ENCODE data around the gene TPP1.

The TPP1 gene

DNA sequence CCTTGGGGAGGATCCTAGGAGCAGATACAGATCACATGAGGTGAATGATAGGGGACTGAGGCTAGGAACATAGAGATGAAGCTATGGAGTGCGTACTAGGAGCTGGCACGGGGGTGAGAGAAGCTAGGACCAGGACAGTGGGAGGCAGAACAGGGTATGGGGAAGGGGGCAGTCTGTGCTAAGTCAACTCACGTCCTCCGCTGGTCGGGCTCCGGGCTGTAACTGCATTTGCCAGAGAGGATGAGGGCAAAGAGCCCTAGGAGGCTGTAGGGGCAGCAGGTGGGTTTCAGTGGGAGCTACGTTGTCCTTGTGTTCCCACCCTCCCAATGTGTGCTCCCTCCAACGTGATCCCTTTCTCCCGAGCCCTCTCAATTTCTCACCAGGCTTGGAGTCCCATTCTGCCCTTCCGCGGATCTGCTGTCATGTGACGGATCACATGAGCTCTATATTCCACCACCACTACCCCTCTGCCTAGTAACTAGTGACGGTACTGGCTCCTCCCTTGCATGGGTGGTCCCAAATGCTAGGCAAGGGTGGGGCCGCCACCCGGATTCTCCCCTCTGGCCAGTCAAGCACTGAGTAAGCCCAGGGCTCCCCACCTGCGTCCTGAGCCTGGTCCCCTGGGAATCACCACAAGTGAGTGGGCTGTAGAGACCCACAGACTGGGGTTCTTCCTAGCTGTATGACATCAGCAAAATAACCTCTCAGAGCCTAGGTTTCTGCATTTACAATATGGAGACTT is at the start of gene TPP1:
Gene TPP1, minus strand, starts transcription at position 419 of the 742 bp plus-strand sequence. Its CDS starts 22 bp downstream, at position 397.
- DNase-seq, result peak; percentile 84 to 87

GRCh38 chr11:6667733-6668374 is 48.6 kb upstream of the TPP1 start:
- no peak for DNase-seq

- DNase-seq, result no peak
These were observed 47.3 kb upstream of the TPP1 start for GRCh38 chr11:6666302-6667183.

DNA sequence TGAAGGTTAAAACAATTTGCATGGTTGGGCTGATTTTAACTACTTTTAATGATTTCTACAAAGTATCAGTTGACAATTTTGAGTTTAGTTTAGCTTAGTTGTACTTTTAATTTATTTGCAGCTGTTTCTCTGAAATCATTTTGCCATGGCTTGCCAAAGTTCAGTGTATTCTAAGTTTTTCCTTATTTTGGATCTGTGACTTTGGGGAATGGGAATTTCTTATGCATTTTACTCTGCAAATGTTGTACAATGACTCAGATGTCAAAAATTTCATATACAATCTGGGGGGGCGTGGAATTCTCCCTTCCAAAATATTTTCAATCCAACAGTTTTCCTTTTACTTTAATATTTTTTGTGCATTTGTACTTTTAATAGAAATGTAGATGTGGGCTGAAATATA is 45.3 kb upstream of the TPP1 start:
- no peak for DNase-seq

- DNase-seq, result no peak
These were observed 44.7 kb upstream of the TPP1 start for GRCh38 chr11:6663794-6664469.

GRCh38 chr11:6660712-6661111 is 41.5 kb upstream of the TPP1 start:
- DNase-seq, result no peak

DNA sequence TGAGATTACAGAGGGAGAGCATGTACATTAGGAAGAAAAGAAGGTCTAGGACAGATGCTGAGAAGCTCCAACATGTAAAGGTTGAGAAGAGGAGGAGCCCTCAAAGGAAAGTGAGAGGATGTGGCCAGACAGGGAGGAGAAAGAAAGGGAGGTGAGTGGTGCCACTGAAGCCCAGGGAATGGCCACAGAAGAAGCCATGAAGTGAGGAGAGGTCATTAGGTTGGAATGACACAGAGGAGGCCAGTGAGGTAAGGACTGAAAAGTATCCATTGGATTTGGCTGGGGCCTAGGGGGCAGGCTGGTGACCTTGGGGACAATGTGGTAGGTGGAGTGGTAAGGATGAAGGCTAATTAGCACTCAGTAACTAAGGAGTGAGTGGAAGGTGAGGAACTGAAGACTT is 39.4 kb upstream of the TPP1 start:
- DNase-seq, result no peak

GRCh38 chr11:6657346-6657745 is 38.1 kb upstream of the TPP1 start:
- no peak for DNase-seq

DNA sequence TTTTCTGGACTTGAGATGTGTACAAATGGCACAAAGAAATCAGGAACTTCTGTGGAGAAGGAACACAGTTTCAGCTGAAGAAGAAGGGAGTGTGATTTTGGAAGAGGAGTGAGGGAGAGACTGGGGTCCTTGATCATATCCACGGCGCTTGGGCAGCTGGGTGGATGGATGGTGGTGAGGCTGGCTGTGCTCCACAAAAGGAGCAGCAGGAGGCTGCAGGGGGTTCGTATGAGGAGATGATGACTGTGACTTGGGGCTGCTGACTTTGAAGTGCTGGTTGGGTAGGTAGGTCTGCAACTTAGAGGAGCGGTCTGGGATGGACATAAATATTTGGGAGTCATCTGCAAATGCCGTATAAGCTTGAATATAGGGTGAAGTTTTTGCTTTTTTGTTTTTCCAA is 37.7 kb upstream of the TPP1 start:
- DNase-seq, result no peak

GRCh38 chr11:6656584-6656915 is 37.3 kb upstream of the TPP1 start:
- no peak for DNase-seq

DNA sequence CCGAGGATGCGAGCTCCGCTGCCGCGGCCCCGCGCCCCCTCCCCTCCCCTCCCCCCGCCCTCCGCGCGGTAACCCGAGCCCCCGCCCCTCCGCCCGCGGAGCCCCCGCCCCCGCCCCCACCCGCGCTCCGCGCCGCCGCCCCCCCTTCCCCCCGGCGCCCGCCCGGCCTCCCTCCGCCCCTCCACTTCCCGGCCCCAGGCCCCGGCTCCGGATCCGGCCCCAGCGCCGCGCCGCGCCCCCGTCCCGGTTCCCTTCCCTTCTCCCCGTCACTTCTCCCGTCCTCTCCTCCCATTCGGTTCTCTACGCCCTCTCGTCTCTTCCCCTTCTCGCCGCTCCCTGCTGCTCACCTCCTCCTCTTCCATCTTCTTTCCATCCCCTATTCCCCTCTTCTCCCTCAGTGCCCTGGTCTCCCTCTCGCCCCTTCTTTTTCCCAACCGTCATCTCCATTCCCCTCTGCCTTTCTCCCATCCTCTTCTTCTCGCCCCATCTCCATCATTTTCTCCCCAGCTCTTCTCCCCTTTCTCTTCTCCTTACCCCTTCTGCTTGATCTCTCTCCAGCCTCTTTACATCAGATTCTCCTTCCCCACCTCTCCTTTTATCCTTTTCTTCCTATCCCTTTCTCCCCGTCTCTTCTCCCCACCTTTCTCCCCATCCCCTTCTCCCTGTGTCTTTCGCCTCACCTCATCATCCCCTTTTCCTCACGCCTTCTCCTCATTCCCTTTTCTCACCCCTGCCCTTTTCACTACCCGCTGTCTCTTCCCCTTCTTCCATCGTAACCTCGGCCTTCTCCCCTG is 36.8 kb upstream of the TPP1 start, which contains the start of gene DCHS1:
Gene DCHS1, minus strand, starts transcription at position 20 of the 794 bp plus-strand sequence. CDS start 14,196 bp downstream, outside the sequence.
- no peak for DNase-seq

GRCh38 chr11:6655020-6655789 is 36.0 kb upstream of the TPP1 start:
- peak; percentile 26 to 31 for DNase-seq

GRCh38 chr11:6654281-6655019 is 35.2 kb upstream of the TPP1 start:
- no peak for DNase-seq

GRCh38 chr11:6653656-6654055 is 34.4 kb upstream of the TPP1 start:
- DNase-seq, result no peak

DNA sequence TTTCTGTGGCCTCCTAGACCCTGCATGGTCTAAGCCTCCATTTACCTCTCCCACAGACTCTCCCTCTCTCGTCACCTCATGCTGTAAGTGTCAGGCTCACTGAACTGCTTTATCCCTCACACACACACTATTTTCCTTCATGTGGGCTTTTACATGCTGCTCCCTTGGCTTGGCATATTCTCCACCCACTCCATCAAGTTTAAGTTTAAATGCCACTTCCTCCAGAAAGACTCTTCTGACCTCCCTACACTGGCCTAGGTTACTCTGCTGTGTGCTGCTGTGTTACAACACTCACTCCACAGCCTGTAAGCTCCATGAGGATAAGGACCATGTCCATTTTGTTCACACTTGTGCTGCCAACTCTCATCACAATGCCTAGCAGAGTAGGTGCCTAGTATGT is 33.9 kb upstream of the TPP1 start:
- DNase-seq, result no peak

- DNase-seq, result no peak
These were observed 33.0 kb upstream of the TPP1 start for GRCh38 chr11:6652182-6652581.

GRCh38 chr11:6650980-6651379 is 31.8 kb upstream of the TPP1 start:
- peak in 1 of 2 experiments; percentile 12 for DNase-seq

- no peak for DNase-seq
These were observed 30.9 kb upstream of the TPP1 start for GRCh38 chr11:6650104-6650503.

GRCh38 chr11:6648501-6648900 is 29.3 kb upstream of the TPP1 start:
- DNase-seq, result no peak

DNA sequence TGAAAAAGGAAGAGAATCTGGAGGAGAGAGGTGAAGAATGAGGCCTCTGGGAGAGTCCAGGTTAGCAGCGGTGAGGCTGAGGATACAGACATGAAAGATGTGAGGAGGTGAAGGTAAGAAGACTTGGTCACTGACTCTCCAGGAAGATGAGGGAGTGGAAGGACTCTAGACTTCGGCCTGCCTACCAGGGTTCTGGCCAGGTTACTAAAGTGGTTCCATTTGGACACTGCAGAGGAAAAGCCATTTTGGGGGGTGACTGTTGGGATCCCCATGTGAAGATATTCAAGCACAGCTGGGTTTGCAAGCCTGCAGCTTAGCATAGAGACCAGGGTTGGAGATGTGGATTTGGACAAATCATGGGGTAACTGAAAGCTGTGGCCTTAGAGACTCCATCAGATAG is 28.6 kb upstream of the TPP1 start:
- DNase-seq, result no peak

Data from activated CD4-positive, alpha-beta T cell treated with anti-CD3 and anti-CD28 coated beads, Interleukin-2, amount 50 U/mL, for 4 hours (primary cell).